Activated T-cell treated with anti-CD3 and anti-CD28 coated beads, Interleukin-2, amount 50 U/mL, for 48 hours (primary cell): Measurements from ENCODE around the gene MMP27.
"Not testable (repeated sequence)": the region's sequence is repeated elsewhere in the genome, so short reads cannot be mapped to it uniquely, and the experiment has no call there.

ENCODE experiments used
- DNase-seq, 2 experiments: peaks; one replicate each; pipeline ENCODE4 v3.0.0-alpha.2; 2020

MMP27 gene

GRCh38 chr11:102705626-102706025 lies at the start of gene MMP27:
TSS of gene MMP27 (minus strand) at chr11:102705769. CDS start at chr11:102705714, 55 bp downstream.
- no peak for DNase-seq

- DNase-seq = no peak
Observed at GRCh38 chr11:102753267-102753666, 47.7 kb upstream of the MMP27 start.

- DNase-seq = no peak
Observed at GRCh38 chr11:102751673-102752072, 46.1 kb upstream of the MMP27 start.

- no peak for DNase-seq
Observed at GRCh38 chr11:102749101-102749722, 43.6 kb upstream of the MMP27 start.

GRCh38 chr11:102746746-102747578 lies 41.4 kb upstream of the MMP27 start:
- not testable (repeated sequence) for DNase-seq

- no peak for DNase-seq
Observed at GRCh38 chr11:102734650-102735049, 29.1 kb upstream of the MMP27 start.

- DNase-seq = peak; percentile 68 to 70
Observed at GRCh38 chr11:102733232-102733875, 27.8 kb upstream of the MMP27 start.

- not testable (repeated sequence) for DNase-seq
Observed at GRCh38 chr11:102730944-102731343, 25.4 kb upstream of the MMP27 start.

- no peak for DNase-seq
Observed at GRCh38 chr11:102729849-102730815, 24.6 kb upstream of the MMP27 start.

- no peak for DNase-seq
Observed at GRCh38 chr11:102727890-102728289, 22.3 kb upstream of the MMP27 start.

GRCh38 chr11:102724904-102725500 lies 19.4 kb upstream of the MMP27 start, which contains the start of gene MMP8:
TSS of gene MMP8 (minus strand) at chr11:102724954. CDS start at chr11:102724855, 99 bp downstream.
- no peak for DNase-seq

- DNase-seq = no peak
Observed at GRCh38 chr11:102722821-102723220, 17.3 kb upstream of the MMP27 start.

- no peak for DNase-seq
Observed at GRCh38 chr11:102719620-102720277, 14.2 kb upstream of the MMP27 start.

- no peak for DNase-seq
Observed at GRCh38 chr11:102717280-102717679, 11.7 kb upstream of the MMP27 start.

GRCh38 chr11:102716527-102716926 lies 11.0 kb upstream of the MMP27 start:
- DNase-seq = no peak

GRCh38 chr11:102712137-102712536 lies 6.6 kb upstream of the MMP27 start:
- DNase-seq = no peak

GRCh38 chr11:102709201-102709945 lies 3.8 kb upstream of the MMP27 start:
- DNase-seq = no peak

- DNase-seq = no peak
Observed at GRCh38 chr11:102708654-102709053, 3.1 kb upstream of the MMP27 start.

- DNase-seq = no peak
Observed at GRCh38 chr11:102704841-102705240, 728 bp downstream of the MMP27 start.

- DNase-seq = no peak
Observed at GRCh38 chr11:102703826-102704493, 1.6 kb downstream of the MMP27 start.
